HAP-1 (cell line): ENCODE data around the gene MRPL21.
"Not testable (repeated sequence)": the region's sequence is repeated elsewhere in the genome, so short reads cannot be mapped to it uniquely, and the experiment has no call there.

Source experiments
- DNase-seq, 2 experiments: peaks; one replicate each; pipeline ENCODE4 v3.0.0-alpha.2; 2016 to 2020; ENCODE audit warnings: low spot score in 2 of 2
- H3K27me3 ChIP-seq: fragments of 250-450 bp; sonication (Bioruptor Pico); 2 replicates; pipeline ENCODE4 v1.5.1; 2020; ENCODE audit warnings: low read depth, mild to moderate bottlenecking, moderate library complexity
- H3K36me3 ChIP-seq: fragments of 250-450 bp; sonication (Bioruptor Pico); replicated peaks from 2 replicates; pipeline ENCODE4 v1.5.1; 2020; ENCODE audit warnings: mild to moderate bottlenecking
- H3K4me1 ChIP-seq: fragments of 250-450 bp; sonication (Bioruptor Pico); 2 replicates; pipeline ENCODE4 v1.5.1; 2020; ENCODE audit warnings: mild to moderate bottlenecking
- H3K4me3 ChIP-seq: fragments of 250-450 bp; sonication (Bioruptor Pico); 2 replicates; pipeline ENCODE4 v1.5.1; 2020; ENCODE audit warnings: mild to moderate bottlenecking, moderate library complexity
- H3K9me3 ChIP-seq: fragments of 250-450 bp; sonication (Bioruptor Pico); 2 replicates; pipeline ENCODE4 v1.5.1; 2020; ENCODE audit warnings: mild to moderate bottlenecking, moderate library complexity
- in situ Hi-C: fragments of 300-500 bp; cut with MboI; formaldehyde crosslinking; loops from 3 replicates; pipeline ENCODE4 v1.14.3; 2020; ENCODE audit warnings: low sequenced_read_pairs, inconsistent platforms, mixed read lengths

MRPL21 gene

DNA sequence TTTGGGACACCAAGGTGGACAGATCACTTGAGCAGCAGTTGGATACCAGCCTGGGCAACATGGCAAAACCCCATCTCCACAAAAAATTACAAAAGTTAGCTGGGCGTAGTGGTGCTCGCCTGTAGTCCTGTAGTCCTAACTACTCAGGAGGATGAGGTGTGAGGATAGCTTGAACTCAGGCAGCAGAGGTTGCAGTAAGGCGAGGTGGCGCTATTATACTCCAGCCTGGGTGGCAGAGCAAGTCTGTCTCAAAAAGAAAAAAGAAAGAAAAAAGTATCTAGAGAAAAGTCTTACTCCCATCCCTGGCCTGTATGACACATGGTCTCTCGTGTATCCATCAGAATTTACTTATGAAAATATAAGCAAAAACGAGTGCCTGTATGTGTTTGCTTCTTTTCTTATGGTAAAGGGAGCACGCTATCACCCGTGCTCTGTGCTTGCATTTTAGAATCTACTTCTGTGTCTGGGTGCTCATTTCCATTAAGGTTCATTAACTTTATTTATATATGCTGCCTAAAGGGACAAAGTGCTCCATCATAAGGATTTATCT, 46.5 kb downstream of the MRPL21 start:
- Histone ChIP-seq H3K27me3 (no peaks in the 10 kb centered on the region), H3K4me1 (peaks cover 7% of the 10 kb centered on the region), H3K4me3 (no peak overlapping the region), H3K36me3 (no peaks in the 10 kb centered on the region), H3K9me3 (no peaks in the 10 kb centered on the region; the same call in 1 of the 2 replicates)
- in situ Hi-C loops = no loop called here
- no peak for DNase-seq

DNA sequence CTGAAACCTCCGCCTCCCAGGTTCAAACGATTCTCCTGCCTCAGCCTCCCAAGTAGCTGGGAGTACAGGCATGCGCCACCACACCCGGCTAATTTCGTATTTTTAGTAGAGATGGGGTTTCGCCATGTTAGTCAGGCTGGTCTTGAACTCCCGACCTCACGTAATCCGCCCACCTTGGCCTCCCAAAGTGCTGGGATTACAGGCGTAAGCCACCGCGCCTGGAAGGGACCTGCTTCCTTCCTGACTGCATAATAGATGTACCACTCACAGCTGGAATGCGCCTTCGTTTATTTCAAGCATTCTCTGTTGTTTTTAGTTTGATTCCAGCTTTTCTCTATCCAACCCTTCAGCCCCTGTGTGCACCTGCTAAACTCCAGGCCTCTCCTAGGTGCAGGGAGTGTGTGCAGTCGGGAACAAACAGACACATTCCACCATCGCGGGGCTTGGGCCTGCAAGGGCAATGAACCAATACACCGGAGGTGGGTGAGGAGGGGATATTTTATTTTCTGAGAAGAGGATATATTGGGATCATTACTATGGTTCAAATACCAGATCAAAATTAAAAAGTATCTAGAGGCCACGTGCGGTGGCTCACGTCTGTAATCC, 47.1 kb downstream of the MRPL21 start:
- H3K9me3 ChIP-seq, H3K36me3 ChIP-seq, H3K4me3 ChIP-seq, H3K27me3 ChIP-seq, in situ Hi-C loops, H3K4me1 ChIP-seq, DNase-seq: not testable (repeated sequence)

DNA sequence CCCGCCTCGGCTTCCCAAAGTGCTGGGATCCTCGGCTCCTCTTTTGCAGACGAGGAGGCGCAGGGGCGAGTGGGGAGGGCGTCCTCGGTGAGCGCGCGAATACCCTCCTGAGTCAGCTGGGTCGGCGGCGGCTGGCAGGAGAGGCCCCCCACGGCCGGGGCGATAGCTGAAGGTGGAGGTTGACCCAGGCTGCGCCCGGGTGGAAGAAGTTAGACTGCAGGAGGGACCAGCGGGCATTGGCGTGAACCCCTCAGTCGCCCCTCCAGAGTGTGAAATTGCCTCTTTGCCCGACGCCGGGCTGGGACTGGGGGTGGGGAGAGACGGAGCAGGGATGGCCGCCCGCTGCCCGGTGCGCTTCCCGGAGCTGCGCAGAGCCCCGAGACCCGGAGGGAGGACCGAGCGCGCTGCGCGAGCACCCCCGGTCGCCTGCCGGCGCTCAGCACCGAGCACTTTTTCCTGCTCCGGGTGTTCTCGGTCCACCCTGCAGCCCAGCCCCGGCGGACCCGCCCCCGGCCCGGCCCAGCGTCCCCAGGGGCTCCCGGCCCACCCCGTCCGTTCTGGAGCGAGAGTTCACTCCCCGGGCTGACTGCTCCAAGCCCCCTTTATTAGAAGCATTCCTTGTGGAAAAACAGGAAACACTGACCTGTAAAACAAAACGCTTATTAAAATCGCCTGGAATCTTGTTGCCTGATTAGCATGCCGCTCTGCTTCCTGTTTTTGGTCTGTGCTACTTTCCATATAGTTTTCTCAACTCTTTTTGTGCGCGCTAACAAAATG, 48.2 kb downstream of the MRPL21 start:
- peaks cover 7% of the 10 kb centered on the region for H3K4me1 ChIP-seq
- peak in 1 of 2 experiments; percentile 48 for DNase-seq
- H3K4me3 ChIP-seq = peak overlapping the region; percentile 34
- H3K9me3 ChIP-seq = no peaks in the 10 kb centered on the region; the same call in 1 of the 2 replicates
- H3K36me3 ChIP-seq = no peaks in the 10 kb centered on the region
- no peaks in the 10 kb centered on the region for H3K27me3 ChIP-seq
- in situ Hi-C loops = no loop called here

DNA sequence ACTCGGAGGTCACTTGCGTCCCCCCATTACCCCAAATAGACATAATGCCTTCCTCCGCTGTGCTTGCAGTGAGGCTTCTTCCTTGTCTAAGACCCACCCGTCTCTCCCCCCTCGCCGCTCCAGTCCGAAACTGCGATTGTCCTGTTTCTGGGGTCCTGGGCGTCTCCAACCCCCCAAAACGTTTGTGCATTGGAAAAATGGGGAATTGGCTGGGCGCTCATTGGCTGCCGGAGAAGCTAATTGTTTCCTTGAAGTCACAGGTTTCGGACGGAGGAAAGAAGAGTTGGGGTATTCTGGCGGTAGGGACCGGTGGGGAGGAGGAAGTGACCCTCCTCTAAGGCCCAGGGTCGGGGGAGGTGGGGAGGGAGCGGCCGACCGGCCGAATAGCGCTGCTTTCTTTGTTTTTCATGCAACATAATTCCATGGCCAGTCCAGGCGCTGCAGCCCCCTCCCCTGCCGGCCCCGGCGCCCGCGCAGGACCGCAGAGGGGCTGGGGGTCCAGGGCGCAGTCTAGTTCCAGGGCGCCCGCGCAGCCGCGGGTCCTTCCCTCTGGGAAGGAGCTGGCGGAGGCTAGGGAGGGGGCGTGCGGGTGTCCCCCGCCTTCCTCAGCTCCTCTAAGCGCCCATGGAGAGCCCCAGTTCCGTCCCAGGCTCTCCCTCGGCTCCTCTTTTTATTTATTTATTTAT, 49.2 kb downstream of the MRPL21 start:
- Histone ChIP-seq H3K4me1 (peaks cover 7% of the 10 kb centered on the region), H3K4me3 (no peak overlapping the region), H3K36me3 (no peaks in the 10 kb centered on the region), H3K9me3 (no peaks in the 10 kb centered on the region; the same call in 1 of the 2 replicates), H3K27me3 (no peaks in the 10 kb centered on the region)
- in situ Hi-C loops = no loop called here
- DNase-seq = no peak

DNA sequence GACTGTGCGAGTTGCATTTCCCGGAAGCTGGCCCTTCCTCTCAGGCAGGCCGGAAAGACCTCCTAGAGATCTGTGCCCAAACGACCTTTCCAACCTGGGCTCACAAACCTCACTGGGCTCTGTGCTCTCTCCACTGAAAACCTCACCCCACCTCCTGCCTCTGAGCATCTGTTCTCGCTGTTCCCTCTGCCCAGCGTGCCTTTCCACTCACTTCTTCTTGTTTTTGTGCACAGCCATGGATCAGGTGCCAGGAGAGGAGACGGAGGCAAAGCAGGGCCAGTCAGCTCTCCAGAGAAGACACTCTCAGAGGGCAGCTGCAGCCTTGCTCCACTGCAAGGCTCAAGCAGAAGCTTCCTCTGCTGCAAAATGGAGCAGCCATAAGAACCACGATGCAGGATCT, 51.0 kb downstream of the MRPL21 start:
- Histone ChIP-seq H3K4me3 (no peak overlapping the region), H3K36me3 (no peaks in the 10 kb centered on the region), H3K4me1 (peaks cover 7% of the 10 kb centered on the region), H3K9me3 (no peaks in the 10 kb centered on the region), H3K27me3 (no peaks in the 10 kb centered on the region)
- no peak for DNase-seq
- in situ Hi-C loops = no loop called here

DNA sequence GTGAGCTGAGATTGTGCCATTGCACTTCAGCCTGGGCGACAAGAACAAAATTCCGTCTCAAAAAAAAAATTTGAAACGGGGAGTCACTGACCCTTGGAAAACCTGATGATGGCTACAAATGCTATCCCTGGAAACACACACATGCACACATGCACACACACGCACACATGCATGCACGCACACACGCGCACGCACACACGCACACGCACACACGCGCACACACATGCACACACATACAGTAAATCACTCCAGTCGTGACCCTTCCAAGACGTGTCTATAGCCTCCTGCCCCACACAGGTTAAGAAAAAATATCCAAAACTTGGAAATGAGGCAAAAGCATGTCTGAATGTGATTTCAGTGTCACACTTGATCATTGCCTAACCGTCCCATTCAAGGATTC, 55.2 kb downstream of the MRPL21 start:
- in situ Hi-C loops = no loop called here
- Histone ChIP-seq H3K4me3 (no peak overlapping the region), H3K4me1 (peaks cover 10% of the 10 kb centered on the region), H3K9me3 (no peaks in the 10 kb centered on the region), H3K36me3 (no peaks in the 10 kb centered on the region), H3K27me3 (no peaks in the 10 kb centered on the region)
- DNase-seq = no peak

DNA sequence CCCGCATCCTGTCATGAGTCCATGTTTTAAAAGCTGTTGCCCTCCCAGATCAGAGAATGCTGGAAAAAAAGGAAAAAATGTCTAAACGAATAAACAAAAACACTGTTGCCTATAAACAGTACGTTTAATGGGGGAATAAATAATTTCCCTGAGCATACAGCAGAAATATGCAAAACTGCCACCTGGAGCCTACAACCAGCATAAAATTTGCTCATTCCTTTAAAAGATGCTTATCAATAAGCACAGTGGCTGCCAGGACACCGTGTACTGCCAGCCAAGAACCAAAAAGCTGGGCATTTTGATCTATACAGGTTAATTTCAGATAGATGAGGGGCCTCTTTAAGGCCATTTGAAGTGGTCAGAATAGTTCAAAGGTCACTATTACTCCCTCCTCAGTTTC, 56.2 kb downstream of the MRPL21 start:
- H3K36me3 ChIP-seq = no peaks in the 10 kb centered on the region
- peaks cover 16% of the 10 kb centered on the region for H3K4me1 ChIP-seq
- in situ Hi-C loops = no loop called here
- no peaks in the 10 kb centered on the region for H3K27me3 ChIP-seq
- H3K4me3 ChIP-seq = no peak overlapping the region
- H3K9me3 ChIP-seq = no peaks in the 10 kb centered on the region
- DNase-seq = no peak

DNA sequence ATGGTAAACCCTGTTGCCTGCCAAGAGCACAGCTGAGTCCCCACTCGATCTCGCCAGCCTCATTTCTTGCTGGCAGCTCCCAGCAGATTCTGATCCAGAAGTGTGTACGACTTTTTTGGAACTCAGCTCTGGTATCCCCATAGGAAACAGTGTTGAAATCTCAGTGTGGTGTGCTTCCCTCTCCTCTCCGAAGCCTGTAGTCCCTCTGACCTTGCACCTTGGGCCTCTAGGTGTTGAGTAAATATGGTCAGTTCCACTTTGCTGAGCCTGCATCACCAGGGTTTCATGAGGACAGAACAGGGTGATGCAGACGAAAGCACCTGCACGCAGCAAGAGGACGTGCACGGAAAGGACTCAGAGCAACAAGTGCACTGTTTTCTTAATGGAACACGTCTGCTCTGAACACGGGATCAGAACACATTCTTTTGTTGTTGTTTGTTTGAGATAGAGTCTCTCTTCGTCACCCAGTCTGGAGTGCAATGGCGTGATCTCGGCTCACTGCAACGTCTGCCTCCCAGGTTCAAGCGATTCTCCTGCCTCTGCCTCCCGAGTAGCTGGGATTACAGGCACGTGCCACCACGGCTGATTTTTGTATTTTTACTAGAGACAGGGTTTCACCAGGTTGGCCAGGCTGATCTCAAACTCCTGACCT, 58.2 kb downstream of the MRPL21 start:
- Histone ChIP-seq H3K36me3 (no peaks in the 10 kb centered on the region), H3K4me3 (no peak overlapping the region), H3K27me3 (no peaks in the 10 kb centered on the region), H3K9me3 (no peaks in the 10 kb centered on the region), H3K4me1 (peaks cover 18% of the 10 kb centered on the region)
- DNase-seq = no peak
- in situ Hi-C loops = no loop called here

DNA sequence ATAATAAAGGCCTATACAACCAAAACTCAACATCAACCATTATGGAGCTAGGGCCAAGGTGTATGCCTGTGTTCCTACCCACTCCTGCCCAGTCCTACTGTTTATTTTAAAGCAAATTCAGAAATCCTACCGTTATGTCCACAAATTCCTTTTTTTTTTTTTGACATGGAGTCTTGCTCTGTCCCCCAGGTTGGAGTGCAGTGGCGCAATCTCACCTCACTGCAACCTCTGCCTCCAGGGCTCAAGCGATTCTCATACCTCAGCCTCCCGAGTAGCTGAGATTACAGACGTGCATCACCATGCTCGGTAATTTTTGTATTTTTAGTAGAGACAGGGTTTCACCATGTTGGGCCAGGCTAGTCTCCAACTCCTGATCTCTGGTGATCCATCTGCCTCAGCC, 58.8 kb downstream of the MRPL21 start:
- in situ Hi-C loops = no loop called here
- H3K36me3 ChIP-seq = no peaks in the 10 kb centered on the region
- H3K9me3 ChIP-seq = no peaks in the 10 kb centered on the region
- peaks cover 24% of the 10 kb centered on the region for H3K4me1 ChIP-seq
- H3K4me3 ChIP-seq = no peak overlapping the region
- no peak for DNase-seq
- no peaks in the 10 kb centered on the region for H3K27me3 ChIP-seq

DNA sequence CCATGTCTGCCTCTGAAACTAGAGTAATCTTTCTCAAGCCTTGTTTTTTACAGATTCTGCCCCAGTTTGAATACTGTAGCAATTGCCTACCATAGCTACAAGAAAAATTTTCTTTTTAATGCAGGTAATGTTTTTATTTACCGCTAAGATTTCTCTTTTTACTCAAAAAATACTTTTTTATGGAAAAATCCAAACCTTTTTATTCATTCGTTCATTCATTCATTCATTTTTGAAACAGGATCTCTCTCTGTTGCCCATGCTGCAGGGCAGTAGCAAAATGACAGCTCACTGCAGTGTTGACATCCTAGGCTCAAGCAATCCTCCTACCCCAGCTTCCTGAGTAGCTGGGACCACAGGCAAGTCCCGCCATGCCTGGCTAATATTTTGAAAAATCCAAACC, 59.3 kb downstream of the MRPL21 start:
- no peak for DNase-seq
- Histone ChIP-seq H3K36me3 (no peaks in the 10 kb centered on the region), H3K4me3 (no peak overlapping the region; the same call in 1 of the 2 replicates), H3K27me3 (no peaks in the 10 kb centered on the region), H3K4me1 (peaks cover 26% of the 10 kb centered on the region), H3K9me3 (no peaks in the 10 kb centered on the region)
- in situ Hi-C loops = no loop called here

DNA sequence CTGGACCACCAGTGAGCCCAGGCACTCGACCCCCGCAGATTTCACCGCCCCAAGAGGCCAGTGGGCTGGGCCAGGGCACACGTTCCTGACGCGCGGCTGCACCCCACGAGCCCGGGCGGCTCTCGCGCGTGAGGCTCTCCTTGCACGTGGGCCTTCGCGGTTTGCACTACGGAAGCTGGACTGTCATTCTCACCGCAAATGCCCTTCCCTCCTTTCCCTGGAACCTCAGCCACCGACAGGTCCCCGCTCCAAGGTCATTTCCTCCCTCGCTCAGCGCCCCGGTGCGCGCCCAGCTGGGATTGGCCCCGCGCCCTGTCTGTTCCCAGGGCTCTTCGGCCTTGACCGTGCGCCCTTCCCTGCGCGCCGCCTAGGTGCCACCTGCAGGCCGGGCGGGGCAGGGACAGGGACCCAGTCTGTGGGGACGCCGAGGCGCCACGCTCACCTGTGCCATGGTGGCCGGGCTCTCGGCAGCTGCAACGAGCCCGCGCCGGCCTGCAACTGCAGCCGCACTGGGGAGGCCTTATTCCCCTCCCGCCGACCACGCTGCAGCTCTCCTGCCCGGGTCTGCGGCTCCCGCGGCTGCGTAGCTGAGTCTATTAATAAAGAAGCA, 59.8 kb downstream of the MRPL21 start:
- DNase-seq = peak; percentile 55 to 85
- Histone ChIP-seq H3K4me1 (peaks cover 26% of the 10 kb centered on the region), H3K27me3 (no peaks in the 10 kb centered on the region), H3K36me3 (no peaks in the 10 kb centered on the region), H3K4me3 (peak overlapping the region; percentile 15), H3K9me3 (no peaks in the 10 kb centered on the region)
- in situ Hi-C loops = no loop called here

DNA sequence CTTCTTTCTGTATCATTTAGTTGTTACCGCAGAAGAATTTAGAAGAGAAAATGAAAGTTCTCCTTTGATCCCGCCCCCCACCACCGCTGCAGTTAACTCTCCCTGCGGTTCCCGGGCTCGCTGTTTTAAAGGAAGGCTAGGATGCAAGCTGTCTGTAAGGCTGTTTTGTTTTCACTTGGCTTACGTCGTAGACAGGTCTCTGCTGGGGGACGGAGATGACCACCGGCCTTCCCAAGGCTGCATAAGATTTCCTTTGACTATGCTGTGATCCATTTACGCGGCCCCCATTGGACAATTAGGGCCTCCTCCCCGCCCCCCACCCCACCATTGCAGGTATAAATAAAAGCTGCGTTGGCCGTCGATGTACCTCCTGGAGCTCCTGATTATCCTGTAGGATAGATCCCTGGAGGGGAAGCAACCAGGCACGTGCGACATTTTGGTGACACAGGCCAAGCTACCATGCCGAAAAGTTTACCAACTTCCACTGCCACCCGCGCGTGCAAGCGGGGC, 60.5 kb downstream of the MRPL21 start:
- Histone ChIP-seq H3K4me1 (peaks cover 32% of the 10 kb centered on the region), H3K27me3 (no peaks in the 10 kb centered on the region), H3K36me3 (no peaks in the 10 kb centered on the region), H3K4me3 (no peak overlapping the region; the same call in 1 of the 2 replicates), H3K9me3 (no peaks in the 10 kb centered on the region)
- no peak for DNase-seq
- in situ Hi-C loops = no loop called here

DNA sequence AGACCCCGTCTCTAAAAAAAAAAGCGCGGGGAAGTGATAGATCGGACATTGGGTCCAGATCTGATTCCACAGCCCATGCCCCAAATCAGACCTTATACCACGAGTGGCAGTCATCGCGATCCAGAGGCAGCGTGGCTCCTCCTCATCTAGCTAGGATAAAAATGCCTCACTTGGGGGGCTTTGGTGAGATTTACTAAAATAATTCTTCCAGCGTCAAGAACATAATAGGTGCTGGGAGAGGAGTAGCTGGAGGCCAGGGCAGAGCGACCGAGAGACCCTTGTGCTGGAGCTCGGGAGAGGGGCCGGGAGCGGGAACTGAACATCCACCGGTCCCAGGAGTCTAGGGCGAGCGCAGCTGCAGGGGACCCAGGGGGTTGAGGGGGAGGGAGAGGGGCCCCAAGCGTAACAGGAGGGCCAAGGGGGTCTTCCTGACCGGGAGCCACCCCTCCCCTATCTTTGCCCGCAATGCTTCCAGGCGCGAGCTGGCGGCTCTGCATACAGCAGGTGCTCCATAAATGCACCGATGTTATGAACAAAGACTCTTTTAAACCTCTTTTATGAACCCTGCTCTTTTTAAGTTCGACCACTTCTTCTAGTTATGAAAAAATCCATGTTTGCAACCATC, 61.1 kb downstream of the MRPL21 start:
- no peak for DNase-seq
- H3K9me3 ChIP-seq = no peaks in the 10 kb centered on the region
- in situ Hi-C loops = no loop called here
- no peaks in the 10 kb centered on the region for H3K36me3 ChIP-seq
- no peak overlapping the region for H3K4me3 ChIP-seq
- H3K4me1 ChIP-seq = peaks cover 33% of the 10 kb centered on the region
- no peaks in the 10 kb centered on the region for H3K27me3 ChIP-seq
